Loucy (cell line): ENCODE measurements around the gene UNC5A.

Experiments
- H2AFZ ChIP-seq: fragments of 200-600 bp; sonication (generic); 2 replicates; pipeline ENCODE4 v1.6.0; 2016; ENCODE audit warnings: antibody characterized with exemption, mild to moderate bottlenecking, low read length, moderate library complexity
- H3F3A ChIP-seq: fragments of 200-600 bp; 2 replicates; pipeline ENCODE4 v1.6.0; 2016; ENCODE audit warnings: antibody characterized with exemption, low read depth, mild to moderate bottlenecking
- H3K27me3 ChIP-seq: fragments of 200-600 bp; sonication (generic); 2 replicates; pipeline ENCODE4 v1.6.1; 2014; ENCODE audit warnings: low read length, mild to moderate bottlenecking; ENCODE audit not compliant: insufficient read depth, poor library complexity, severe bottlenecking
- H3K36me3 ChIP-seq: fragments of 200-600 bp; sonication (generic); 2 replicates; pipeline ENCODE4 v1.6.1; 2016; ENCODE audit warnings: low read length; ENCODE audit not compliant: insufficient read depth
- H3K4me1 ChIP-seq: fragments of 200-600 bp; sonication (generic); 2 replicates; pipeline ENCODE4 v1.5.1; 2014; ENCODE audit warnings: low read length, mild to moderate bottlenecking; ENCODE audit not compliant: insufficient read depth, poor library complexity, severe bottlenecking
- H3K4me2 ChIP-seq: fragments of 200-600 bp; sonication (generic); 2 replicates; pipeline ENCODE4 v1.6.0; 2014; ENCODE audit warnings: antibody characterized with exemption, low read length, low read depth, mild to moderate bottlenecking; ENCODE audit not compliant: poor library complexity, severe bottlenecking
- H3K4me3 ChIP-seq: fragments of 200-600 bp; sonication (generic); 2 replicates; pipeline ENCODE4 v1.5.1; 2014; ENCODE audit warnings: low read length, mild to moderate bottlenecking, mixed read lengths; ENCODE audit not compliant: poor library complexity, severe bottlenecking
- H3K79me2 ChIP-seq: fragments of 200-600 bp; sonication (generic); 2 replicates; pipeline ENCODE4 v1.6.1; 2014; ENCODE audit warnings: low read length; ENCODE audit not compliant: insufficient read depth
- H3K9ac ChIP-seq: fragments of 200-600 bp; sonication (generic); 2 replicates; pipeline ENCODE4 v1.6.0; 2014; ENCODE audit warnings: mild to moderate bottlenecking, low read depth, low read length, moderate library complexity; ENCODE audit not compliant: poor library complexity, severe bottlenecking
- H3K9me2 ChIP-seq: fragments of 200-600 bp; sonication (generic); replicated peaks from 2 replicates; pipeline ENCODE4 v1.6.1; 2016; ENCODE audit warnings: low read depth, low read length, mixed read lengths
- H3K9me3 ChIP-seq: fragments of 200-600 bp; sonication (generic); 2 replicates; pipeline ENCODE4 v1.6.1; 2014; ENCODE audit warnings: mild to moderate bottlenecking, antibody characterized with exemption, low read length, low read depth; ENCODE audit not compliant: insufficient read depth
- H4K20me1 ChIP-seq: fragments of 200-600 bp; sonication (generic); 2 replicates; pipeline ENCODE4 v1.6.0; 2014; ENCODE audit warnings: antibody characterized with exemption, low read length, mild to moderate bottlenecking; ENCODE audit not compliant: insufficient read depth, poor library complexity, severe bottlenecking
- EZH2phosphoT487 ChIP-seq: fragments of 200-600 bp; IDR thresholded peaks from 2 replicates; pipeline ENCODE4 v1.6.1; 2018; ENCODE audit warnings: antibody characterized with exemption, mild to moderate bottlenecking, moderate library complexity, borderline replicate concordance
- TF ChIP-seq, protein P1 (sequence below): fragments of 200-600 bp; sonication (generic); conservative IDR thresholded peaks from 2 replicates; pipeline ENCODE4 v1.5.1; 2014; ENCODE audit warnings: mild to moderate bottlenecking, antibody characterized with exemption, low read length

Gene UNC5A

GRCh38 chr5:176891331-176891958 is 81.1 kb downstream of the UNC5A start:
- H3K79me2 ChIP-seq, result no peaks in the 10 kb centered on the region
- H3K27me3 ChIP-seq, result no peaks in the 10 kb centered on the region
- no peaks in the 10 kb centered on the region for H3K9me2 ChIP-seq
- no peaks in the 10 kb centered on the region for H3K36me3 ChIP-seq
- no peak overlapping the region for H3K4me3 ChIP-seq
- no peaks in the 10 kb centered on the region for H3K4me1 ChIP-seq
- H3K9me3 ChIP-seq, result no peaks in the 10 kb centered on the region
- H3F3A ChIP-seq, result no peaks in the 10 kb centered on the region
- H2AFZ ChIP-seq, result no peak overlapping the region
- TF ChIP-seq, protein P1, sequence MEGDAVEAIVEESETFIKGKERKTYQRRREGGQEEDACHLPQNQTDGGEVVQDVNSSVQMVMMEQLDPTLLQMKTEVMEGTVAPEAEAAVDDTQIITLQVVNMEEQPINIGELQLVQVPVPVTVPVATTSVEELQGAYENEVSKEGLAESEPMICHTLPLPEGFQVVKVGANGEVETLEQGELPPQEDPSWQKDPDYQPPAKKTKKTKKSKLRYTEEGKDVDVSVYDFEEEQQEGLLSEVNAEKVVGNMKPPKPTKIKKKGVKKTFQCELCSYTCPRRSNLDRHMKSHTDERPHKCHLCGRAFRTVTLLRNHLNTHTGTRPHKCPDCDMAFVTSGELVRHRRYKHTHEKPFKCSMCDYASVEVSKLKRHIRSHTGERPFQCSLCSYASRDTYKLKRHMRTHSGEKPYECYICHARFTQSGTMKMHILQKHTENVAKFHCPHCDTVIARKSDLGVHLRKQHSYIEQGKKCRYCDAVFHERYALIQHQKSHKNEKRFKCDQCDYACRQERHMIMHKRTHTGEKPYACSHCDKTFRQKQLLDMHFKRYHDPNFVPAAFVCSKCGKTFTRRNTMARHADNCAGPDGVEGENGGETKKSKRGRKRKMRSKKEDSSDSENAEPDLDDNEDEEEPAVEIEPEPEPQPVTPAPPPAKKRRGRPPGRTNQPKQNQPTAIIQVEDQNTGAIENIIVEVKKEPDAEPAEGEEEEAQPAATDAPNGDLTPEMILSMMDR, result no peak
- TF ChIP-seq EZH2phosphoT487, result no peak
- H4K20me1 ChIP-seq, result no peaks in the 10 kb centered on the region
- no peak overlapping the region for H3K9ac ChIP-seq
- no peak overlapping the region for H3K4me2 ChIP-seq

DNA sequence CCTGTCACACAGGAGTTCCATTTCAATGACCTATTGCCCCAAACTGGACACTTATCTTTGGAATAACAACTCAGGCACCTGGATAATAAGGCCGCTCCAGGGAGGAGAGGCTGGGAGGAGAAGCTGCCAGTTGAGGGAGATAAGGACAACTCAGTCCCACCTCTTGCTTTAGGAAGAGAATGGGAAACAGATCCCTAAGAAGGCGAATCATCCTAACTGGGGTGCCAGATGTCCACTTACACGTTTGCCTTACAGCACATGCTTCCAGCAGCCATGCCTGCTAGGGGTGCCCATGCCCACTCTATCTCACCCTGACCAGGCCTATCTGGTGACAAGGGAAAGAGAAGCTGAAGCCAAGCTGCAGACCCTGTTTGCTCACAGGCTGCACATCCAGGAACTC is 82.3 kb downstream of the UNC5A start:
- Histone ChIP-seq H4K20me1 (no peaks in the 10 kb centered on the region), H3K9me2 (no peaks in the 10 kb centered on the region), H3K4me1 (no peaks in the 10 kb centered on the region), H3F3A (no peaks in the 10 kb centered on the region), H3K27me3 (no peaks in the 10 kb centered on the region), H3K4me3 (no peak overlapping the region), H2AFZ (no peak overlapping the region), H3K4me2 (no peak overlapping the region), H3K9me3 (no peaks in the 10 kb centered on the region), H3K9ac (no peak overlapping the region), H3K36me3 (no peaks in the 10 kb centered on the region), H3K79me2 (no peaks in the 10 kb centered on the region)
- no peak for TF ChIP-seq EZH2phosphoT487
- TF ChIP-seq, protein P1, result no peak

- Histone ChIP-seq H2AFZ (no peak overlapping the region), H4K20me1 (no peaks in the 10 kb centered on the region), H3K4me1 (peaks cover 4% of the 10 kb centered on the region), H3K9me3 (no peaks in the 10 kb centered on the region), H3K79me2 (no peaks in the 10 kb centered on the region), H3K36me3 (no peaks in the 10 kb centered on the region), H3K4me3 (no peak overlapping the region), H3K9ac (no peak overlapping the region), H3K4me2 (no peak overlapping the region), H3K27me3 (no peaks in the 10 kb centered on the region), H3K9me2 (no peaks in the 10 kb centered on the region), H3F3A (no peaks in the 10 kb centered on the region)
- no peak for TF ChIP-seq EZH2phosphoT487
- TF ChIP-seq, protein P1, result no peak
Observed at GRCh38 chr5:176894298-176894697, 83.9 kb downstream of the UNC5A start.
